CD4-positive, alpha-beta T cell treated with Interleukin-17A for 4 hours (primary cell): ENCODE data around the gene VWF.
"Not testable (repeated sequence)": the region's sequence is repeated elsewhere in the genome, so short reads cannot be mapped to it uniquely, and the experiment has no call there.

Source experiments
- DNase-seq: peaks from one replicate; pipeline ENCODE4 v3.0.0-alpha.2; 2020; ENCODE audit warnings: mixed read lengths

VWF gene

GRCh38 chr12:6143303-6143675, 18.8 kb upstream of the VWF start:
- no peak for DNase-seq

DNA sequence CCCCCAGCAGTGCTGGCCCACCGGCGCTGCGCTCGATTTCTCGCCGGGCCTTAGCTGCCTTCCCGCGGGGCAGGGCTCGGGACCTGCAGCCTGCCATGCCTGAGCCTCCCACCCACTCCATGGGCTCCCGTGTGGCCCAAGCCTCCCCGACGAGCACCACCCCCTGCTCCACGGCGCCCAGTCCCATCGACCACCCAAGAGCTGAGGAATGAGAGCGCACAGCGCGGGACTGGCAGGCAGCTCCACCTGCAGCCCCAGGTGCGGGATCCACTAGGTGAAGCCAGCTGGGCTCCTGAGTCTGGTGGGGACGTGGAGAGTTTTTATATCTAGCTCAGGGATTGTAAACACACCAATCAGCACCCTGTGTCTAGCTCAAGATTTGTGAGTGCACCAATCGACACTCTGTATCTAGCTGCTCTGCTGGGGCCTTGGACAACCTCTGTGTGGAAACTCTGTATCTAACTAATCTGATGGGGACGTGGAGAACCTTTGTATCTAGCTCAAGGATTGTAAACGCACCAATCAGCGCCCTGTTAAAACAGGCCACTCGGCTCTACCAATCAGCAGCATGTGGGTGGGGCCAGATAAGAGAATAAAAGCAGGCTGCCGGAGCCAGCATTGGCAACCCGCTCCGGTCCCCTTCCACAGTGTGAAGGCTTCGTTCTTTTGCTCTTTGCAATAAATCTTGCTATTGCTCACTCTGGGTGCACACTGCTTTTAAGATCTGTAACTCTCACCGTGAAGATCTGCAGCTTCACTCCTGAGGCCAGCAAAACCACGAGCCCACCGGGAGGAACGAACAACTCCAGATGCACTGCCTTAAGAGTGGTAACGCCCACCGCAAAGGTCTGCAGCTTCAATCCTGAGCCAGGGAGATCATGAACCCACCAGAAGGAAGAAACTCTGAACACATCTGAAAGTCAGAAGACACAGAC, 18.2 kb upstream of the VWF start:
- not testable (repeated sequence) for DNase-seq

- DNase-seq = peak; percentile 5
Observed at GRCh38 chr12:6141731-6142367, 17.4 kb upstream of the VWF start.

DNA sequence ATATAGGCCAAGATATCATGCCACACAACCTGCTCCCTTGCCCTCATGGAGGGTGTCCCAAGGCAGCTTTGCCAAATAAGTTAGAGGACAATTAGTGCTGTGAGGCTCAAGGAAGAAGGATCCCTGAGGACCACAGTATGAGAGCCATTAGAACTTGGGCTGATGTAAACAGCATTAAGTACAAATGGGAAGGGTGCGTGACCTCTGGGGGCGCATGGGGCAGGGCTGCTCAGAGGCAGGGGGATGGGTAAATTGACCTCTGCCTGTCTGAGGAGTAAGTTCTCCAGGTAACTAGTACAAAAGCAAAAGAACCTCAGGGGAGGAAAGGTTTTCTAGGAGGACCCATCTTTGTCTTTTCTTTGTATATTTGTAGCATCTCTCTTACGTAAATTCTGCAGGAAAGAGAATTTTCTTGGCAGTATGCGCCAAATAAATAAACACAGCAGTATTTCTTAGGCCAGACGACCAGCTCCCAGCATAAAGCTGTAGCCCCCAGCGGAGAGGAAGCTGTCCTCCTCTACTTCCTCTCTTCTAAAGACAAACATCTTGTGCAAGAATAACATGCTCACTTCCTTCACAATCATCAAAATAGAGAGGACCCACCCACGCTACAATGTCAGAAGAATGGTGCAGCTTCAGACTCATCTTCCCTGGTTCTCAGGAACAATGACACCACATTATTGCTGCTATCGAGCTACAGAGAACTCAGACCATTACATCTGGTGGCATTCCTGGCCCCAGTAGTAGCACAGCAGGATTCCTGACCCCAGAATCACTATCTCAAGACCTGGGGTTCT, 16.4 kb upstream of the VWF start:
- DNase-seq = peak; percentile 61

DNA sequence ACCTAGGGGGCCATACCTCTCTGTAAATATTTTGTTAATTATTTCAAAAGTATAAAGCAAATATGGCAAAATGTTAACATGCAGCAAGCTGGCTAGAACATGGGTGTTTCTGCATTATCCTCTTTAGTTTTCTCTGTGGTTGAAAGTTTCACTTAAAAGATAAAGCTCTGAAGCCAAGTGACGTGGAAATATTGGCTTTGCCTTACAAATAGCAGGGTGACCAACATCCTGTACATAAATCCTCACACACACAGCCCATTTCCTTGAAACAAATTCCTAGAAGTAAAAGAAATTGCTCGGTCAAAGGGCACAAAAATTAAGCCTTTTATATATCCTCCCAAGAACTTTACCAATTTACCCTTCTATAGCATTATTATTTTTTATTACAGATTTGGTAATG, 10.6 kb upstream of the VWF start:
- no peak for DNase-seq

GRCh38 chr12:6133642-6134041, 9.2 kb upstream of the VWF start:
- no peak for DNase-seq

DNA sequence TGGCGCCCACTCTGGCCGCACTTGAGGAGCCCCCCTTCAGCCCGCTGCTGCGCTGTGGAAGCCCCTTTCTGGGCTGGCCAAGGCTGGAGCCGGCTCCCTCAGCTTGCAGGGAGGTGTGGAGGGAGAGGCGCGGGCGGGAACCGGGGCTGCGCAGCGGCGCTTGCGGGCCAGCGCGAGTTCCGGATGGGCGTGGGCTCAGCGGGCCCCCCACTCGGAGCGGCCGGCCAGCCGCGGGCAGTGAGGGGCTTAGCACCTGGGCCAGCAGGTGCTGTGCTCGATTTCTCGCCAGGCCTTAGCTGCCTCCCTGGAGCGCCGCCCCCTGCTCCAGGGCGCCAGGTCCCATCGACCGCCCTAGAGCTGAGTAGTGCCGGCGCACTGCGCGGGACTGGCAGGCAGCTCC, 8.0 kb upstream of the VWF start:
- no peak for DNase-seq

- no peak for DNase-seq
Observed at GRCh38 chr12:6125310-6125608, 789 bp upstream of the VWF start.

GRCh38 chr12:6123258-6123657, 1.2 kb downstream of the VWF start:
- DNase-seq = no peak

DNA sequence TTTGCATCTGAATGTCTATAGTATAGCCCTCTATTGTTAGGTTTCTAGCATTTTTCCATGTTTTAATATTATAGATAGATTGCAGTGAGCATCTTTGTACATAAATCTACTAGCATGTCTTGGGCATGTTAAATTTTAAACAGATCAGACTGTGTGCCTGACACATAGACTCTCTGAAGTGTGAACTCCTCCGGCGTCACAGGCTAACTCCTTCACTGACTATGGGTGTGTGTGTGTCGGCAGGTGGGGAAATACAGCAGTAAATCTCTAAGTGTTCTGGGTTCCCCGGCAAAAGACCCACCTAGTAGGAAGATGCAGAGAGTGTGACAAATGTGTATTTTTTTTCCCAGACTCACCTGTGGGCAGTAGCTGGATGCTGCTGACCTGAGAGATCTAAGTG, 2.3 kb downstream of the VWF start:
- DNase-seq = no peak

DNA sequence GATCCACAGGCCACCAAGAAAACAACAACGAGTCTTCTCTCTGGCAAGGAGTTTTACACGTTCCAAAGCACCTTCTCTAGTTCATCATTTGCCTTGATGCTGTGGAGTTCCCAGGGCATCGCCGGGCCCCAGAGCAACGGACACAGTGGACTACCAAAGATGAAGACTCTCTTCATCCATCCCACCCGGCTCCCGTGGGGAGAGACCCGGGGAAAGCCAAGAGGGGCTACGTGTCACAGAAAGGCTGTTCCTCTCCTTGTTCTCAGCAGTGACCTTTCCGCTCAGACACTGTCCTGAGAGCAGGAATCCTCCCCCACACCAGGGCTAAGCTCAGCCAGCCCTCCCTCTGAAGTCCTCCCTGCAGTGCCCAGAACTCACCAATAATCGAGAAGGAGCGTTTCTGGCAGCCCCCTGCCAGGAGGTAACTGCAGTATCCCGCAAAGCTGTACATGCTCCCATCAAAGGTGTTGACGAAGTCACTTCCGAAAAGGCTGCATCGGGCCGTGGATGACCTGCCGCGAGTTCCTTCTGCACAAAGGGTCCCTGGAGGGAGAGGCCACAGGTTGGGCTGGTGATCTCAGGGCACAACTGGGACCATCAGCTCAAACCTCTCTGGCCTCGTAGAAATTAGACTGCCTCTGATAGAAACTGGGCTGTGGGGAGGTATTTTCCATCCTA, 3.5 kb downstream of the VWF start:
- no peak for DNase-seq

DNA sequence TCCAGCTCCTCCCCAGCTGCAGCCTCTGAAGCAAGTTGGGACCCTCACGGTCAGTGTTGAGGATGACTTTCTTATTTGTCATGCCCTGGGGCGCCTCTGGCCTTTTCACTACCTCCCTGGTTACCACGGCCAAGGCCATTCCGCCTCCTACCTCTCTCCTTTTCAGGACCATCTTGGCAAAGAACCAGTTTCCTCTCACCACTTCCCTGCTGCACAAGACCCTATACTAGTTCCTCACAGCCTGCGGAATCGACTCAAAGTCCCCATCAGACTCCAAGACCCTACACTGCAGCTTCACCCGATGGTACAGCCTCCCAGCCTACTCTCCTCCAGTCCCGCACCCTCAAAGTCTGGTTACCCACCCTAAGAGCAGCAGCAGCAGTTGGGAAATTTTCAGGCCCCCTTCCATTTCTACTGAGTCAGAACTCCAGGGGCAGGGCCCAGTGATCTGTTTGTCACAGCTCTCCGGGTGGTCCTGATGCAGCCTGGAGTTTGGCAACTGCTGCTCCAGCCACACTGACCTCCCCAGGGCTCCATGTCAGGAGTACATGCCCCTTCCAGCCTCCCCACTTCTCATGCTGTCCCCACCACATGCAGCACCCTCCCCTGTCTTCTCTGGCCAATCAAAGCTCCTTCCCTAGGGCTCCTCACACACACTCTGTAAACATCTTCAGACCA, 5.4 kb downstream of the VWF start:
- DNase-seq = no peak

DNA sequence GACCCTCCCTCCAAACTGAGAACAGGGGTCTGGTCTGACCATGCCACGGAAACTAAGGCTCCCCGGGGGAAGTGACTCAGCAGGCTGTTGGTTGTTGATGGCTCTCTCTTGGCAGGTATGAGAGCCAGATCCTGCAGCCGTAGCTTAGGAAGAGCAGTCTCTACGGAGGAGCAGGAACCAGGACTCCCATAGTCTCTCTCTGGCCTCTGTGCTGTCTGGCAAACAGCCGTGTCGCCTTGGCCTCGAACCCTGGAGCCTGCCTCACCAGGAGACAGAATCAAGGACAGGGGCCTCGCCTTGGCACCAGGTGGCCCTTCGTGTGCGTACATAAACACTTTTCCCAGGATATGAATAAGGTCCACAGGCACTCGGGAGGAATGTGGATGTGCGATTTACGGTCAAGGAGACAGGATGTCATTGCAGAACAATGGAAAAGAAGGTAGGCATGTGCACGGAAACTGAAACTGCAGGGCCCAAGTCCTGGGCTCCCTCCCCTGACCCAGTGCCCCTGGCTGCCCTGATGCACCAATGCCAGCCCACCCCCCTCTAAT, 7.9 kb downstream of the VWF start:
- no peak for DNase-seq

DNA sequence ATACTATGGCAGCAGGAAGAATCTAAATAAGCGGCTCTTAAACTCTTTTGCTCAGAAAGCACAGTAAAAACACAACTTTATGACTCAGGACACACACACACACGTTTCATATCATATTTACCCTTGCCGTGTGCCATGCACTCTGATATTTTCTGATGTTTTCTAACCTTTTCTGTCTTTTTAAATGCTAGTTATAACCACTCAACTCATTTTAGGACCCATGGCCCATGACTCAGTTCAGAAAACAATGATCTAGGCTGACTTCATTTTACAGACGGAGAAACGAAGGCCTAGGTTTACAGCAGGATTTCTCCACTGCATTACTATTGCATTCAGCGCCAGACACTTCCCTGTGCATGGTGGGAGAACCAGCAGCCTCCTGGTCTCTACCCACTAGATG, 9.1 kb downstream of the VWF start:
- no peak for DNase-seq

DNA sequence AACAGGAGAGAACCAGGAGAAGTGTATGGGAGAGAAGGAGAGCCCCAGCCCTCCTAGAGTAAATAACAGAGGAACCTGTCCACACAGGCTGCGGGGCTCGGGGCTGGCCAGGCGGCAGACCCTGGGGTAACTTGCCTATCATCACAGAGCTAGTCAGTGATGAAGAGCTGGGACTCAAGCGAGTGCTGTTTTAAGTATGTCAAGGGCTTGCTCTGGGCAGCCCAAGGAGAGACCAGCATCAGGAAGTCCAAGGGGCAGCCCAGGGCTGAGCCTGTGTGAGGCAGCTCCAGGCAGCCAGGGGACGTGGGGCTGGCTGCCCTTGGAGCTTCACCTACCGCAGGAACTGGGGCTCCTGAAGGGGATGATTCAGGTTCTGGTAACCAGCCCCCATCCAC, 10.0 kb downstream of the VWF start:
- no peak for DNase-seq

GRCh38 chr12:6113691-6114475, 10.6 kb downstream of the VWF start:
- no peak for DNase-seq

GRCh38 chr12:6112004-6112403, 12.5 kb downstream of the VWF start:
- no peak for DNase-seq

GRCh38 chr12:6110006-6110405, 14.5 kb downstream of the VWF start:
- no peak for DNase-seq

- no peak for DNase-seq
Observed at GRCh38 chr12:6106218-6106617, 18.3 kb downstream of the VWF start.

DNA sequence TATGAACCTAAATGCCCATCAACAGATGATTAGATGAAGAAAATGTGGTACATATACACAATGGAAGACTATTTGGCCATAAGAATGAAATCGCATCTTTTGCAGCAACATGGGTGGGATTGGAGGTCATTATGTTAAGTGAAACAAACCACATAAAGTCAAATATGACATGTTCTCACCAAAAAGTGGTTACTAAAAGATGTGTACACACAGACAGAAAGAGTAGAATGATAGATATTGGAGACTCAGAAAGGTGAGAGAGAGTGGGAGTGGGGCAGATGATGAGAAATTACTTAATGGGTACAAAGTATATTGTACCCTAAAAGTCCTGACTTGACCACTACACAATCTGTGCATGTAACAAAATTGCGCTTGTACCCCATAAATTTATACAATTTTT, 19.6 kb downstream of the VWF start:
- DNase-seq = no peak

DNA sequence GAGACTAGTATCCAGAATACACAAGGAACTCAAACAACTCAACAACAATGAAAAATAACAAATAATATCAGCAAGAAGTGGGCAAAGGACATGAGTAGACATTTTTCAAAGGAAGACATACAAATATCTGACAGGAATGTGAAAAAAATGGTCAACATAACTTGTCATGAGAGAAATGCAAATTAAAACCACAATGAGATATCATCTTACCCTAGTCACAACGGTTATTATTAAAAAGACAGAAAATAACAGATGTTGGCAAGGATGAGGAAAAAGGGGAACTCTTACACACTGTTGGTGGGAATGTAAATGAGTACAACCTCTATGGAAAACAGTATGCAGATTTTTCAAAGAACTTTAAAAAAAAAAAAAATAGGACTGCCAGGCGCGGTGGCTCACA, 20.4 kb downstream of the VWF start:
- DNase-seq = no peak

- DNase-seq = not testable (repeated sequence)
Observed at GRCh38 chr12:6102021-6102420, 22.4 kb downstream of the VWF start.
